ENCODE measurements around the gene TGFB1.

TGFB1 gene

GRCh38 chr19:41321204-41321599 lies 32.5 kb downstream of the TGFB1 start:
- no peak for DNase-seq (ENCODE audit: low read depth)

DNA sequence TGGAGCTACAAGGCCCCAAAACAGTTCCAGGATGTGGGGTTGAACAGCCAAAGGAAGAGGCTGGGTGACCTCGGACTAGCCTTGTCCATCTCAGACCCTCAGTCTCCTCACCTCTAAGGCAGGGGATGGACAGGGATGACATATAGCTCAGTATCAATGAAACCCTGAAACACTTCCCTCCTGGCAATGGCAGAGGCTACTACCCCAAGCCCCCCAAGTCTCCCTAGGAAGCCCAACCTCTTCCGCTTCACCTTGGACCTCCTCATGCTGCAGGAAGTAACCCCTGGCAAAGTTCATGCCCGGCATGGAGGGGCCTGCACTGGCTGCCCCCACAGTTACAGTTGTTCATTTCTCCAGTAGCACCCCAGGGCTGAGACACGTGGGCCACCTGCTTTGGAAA lies 33.2 kb downstream of the TGFB1 start:
- no peak for DNase-seq (ENCODE audit: low read depth)

DNA sequence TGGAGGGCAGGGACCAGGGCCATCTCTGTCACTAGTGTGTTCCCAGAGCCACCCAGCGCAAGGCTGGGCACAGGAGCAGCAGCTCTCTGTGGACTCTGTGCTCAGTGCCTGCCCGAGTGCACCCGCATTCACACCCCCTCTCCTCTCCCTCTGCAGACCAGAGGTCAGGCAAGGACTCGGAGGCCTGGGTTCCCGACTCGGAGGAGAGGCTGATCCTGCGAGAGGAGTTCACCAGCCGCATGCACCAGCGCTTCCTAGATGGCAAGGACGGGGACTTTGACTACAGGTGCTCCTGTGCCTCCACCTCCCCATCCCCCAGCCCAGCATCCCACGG lies 33.6 kb downstream of the TGFB1 start:
- DNase-seq (ENCODE audit: low read depth) = no peak

GRCh38 chr19:41319500-41320184 lies 34.1 kb downstream of the TGFB1 start:
- DNase-seq (ENCODE audit: low read depth) = no peak

- no peak for DNase-seq (ENCODE audit: low read depth)
Observed at GRCh38 chr19:41318696-41319499, 34.8 kb downstream of the TGFB1 start.

DNA sequence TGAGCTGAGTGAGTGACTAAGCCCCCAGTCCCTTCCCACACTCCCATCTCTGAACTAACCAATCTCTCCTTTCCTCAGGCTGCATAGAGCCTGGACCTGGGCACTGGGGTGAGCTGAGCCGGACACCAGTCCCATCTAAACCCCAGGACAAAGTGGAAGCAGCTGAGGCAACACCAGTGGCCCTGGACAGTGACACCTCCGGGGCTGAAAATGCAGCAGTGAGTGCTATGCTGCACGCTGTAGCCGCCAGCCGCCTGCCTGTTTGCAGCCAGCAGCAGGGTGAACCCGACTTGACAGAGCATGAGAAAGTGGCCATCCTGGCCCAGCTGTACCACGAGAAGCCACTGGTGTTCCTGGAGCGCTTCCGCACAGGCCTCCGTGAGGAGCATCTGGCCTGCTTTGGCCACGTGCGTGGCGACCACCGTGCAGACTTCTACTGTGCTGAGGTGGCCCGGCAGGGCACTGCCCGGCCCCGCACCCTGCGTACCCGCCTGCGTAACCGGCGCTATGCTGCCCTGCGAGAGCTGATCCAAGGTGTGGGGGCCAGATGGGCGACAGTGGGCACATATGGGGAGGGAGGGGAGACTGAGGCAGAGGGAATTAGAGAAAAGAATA lies 37.3 kb downstream of the TGFB1 start:
- DNase-seq (ENCODE audit: low read depth) = no peak

DNA sequence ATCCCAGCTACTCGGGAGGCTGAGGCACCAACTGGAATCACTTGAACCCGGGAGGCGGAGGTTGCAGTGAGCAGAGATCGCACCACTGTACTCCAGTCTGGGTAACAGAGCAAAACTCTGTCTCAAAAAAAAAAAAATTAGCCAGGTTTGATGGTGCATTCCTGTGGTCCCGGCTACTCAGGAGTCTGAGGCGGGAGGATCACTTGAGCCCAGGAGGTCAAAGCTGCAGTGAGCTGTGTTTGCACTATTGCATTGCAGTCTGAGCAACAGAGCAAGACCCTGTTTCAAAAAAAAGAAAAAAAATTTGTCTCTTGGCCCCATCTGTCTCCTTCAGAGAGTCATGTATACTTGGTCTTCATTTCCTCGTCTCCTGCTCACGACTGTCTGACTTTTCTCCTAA lies 42.1 kb downstream of the TGFB1 start:
- no peak for DNase-seq (ENCODE audit: low read depth)

DNA sequence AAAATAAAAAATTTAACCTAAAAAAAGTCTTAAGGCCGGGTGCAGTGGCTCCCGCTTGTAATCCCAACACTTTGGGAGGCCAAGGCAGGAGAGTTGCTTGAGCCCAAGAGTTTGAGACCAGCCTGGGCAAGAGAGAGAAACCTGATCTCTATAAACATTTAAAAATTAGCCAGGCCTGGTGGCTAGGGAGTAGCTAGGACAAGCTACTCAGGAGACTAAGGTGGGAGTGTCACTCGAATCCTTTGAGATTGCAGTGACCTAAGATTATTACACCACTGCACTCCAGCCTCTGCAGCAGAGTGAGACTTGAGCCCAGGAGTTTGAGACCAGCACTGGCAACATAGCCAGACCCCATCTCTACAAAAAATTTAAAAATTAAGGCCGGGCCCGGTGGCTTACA lies 42.6 kb downstream of the TGFB1 start:
- no peak for DNase-seq (ENCODE audit: low read depth)

GRCh38 chr19:41310033-41310831 lies 43.5 kb downstream of the TGFB1 start, which contains the start of gene CCDC97:
TSS of gene CCDC97 (plus strand) at chr19:41310172. CDS start at chr19:41310311, 139 bp downstream.
- DNase-seq (ENCODE audit: low read depth) = no peak

DNA sequence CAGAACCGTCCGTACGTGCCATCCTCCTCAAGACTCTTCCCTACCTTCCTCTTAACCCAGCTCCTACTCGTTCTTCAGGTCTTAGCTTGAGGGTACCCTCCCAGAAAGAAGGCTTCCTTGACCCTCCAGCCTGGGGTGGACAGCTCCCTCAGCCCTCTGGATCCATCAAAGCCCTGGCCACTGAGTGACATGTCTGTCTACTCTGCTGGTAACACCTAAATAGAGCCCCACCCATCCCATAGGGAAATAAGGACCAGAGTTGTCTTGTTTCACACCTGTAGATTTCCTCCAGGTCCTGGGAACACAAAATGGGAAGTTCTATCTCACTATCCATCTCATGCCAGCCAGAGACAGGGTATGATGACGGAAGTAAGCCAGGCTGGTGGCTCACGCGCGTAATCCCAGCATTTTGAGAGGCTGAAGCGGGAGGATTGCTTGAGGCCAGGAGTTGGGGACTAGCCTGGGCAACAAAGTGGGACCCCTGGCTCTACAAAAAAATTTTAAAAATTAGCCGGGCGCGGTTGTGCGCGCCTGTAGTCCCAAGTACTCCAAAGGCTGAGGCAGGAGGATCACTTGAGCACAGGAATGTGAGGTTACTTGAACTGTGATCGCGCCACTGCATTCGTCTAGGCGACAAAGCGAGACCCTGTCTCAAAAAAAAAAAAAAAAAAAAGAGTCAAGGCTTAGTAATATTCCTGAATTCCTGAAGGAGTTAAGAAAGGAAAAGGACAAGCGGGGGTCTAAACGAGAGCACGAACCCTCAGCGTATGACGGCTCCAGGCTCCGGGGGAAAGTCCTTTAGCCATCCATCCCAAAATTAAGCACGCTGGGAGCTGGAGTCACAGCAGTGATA lies 44.3 kb downstream of the TGFB1 start:
- DNase-seq (ENCODE audit: low read depth) = no peak

GRCh38 chr19:41308450-41309179 lies 45.1 kb downstream of the TGFB1 start:
- no peak for DNase-seq (ENCODE audit: low read depth)

- DNase-seq (ENCODE audit: low read depth) = no peak
Observed at GRCh38 chr19:41307954-41308449, 45.7 kb downstream of the TGFB1 start.

DNA sequence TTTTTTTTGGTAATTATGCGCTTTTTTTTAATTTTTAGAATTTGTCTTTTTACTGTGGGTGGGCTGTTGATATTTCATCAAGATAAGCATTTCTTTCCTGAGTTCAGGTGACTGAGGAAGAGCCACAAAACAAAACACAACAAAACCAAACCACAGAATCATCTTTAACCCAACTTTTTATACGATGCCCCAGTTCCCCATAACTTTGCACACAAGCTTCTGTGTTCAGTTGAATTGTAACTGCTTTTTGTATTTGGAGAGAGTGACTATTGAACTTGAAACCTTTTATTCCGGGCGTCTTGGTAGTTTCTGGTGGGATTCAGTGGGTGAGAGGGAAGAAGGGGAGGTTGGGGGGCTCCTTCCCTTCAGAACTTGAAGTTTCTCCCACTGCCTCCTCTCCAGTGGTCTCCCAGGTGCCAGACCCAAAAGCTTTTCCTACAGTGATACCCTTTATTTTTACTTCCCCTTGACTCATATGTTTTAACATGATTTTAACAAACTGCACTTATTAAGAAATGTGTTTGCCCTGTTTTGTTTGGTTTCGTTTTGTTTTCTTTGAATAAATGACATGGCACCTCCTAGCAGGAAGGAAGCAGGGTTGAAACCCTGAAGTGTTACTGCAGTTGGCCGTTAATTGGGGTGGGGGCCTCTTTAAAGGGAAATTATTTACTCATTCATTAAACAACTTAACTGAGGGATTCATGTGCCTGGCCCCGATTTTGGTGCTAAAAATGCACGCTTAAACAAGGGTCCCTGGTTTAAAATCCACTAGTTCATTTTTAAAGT lies 46.4 kb downstream of the TGFB1 start:
- DNase-seq (ENCODE audit: low read depth) = no peak

DNA sequence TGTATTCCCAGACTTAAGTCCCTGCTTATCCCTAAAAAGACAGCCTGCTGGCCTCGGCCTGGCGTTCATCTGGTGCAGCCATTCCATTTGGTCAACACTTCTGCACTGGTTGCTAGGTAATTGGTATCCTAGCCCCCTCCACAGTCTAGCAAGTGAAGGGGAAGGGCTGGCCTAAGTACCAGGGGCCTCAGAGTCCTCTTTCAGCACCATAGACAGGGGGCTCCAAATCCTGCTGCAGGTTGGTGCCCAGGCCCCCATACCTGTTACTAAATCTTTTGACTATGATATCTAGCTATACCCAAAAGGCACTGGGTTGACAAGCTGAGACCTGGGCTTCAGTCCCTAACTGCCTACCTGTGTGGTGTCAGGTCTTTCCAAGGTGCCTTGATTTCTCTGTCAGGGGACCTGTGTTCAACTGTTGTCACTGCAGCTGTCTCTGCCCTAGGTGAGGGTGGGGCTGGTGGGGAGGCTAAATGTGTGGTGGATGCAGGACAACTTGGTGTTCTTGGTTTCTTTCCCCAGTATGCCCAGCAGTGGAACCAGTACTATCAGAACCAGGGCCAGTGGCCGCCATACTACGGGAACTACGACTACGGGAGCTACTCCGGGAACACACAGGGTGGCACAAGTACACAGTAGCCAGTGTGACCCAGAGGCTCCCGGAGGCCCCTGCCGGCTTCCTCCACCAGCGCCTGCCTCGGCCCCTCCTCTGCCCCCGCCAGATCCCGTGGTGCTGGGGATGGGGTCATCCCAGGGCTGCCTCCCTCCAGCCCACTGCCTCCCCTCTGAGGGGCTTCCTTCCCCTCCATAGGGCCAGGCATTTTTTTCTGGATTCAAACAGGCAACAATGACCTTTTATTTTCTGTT lies 47.6 kb downstream of the TGFB1 start:
- no peak for DNase-seq (ENCODE audit: low read depth)

DNA sequence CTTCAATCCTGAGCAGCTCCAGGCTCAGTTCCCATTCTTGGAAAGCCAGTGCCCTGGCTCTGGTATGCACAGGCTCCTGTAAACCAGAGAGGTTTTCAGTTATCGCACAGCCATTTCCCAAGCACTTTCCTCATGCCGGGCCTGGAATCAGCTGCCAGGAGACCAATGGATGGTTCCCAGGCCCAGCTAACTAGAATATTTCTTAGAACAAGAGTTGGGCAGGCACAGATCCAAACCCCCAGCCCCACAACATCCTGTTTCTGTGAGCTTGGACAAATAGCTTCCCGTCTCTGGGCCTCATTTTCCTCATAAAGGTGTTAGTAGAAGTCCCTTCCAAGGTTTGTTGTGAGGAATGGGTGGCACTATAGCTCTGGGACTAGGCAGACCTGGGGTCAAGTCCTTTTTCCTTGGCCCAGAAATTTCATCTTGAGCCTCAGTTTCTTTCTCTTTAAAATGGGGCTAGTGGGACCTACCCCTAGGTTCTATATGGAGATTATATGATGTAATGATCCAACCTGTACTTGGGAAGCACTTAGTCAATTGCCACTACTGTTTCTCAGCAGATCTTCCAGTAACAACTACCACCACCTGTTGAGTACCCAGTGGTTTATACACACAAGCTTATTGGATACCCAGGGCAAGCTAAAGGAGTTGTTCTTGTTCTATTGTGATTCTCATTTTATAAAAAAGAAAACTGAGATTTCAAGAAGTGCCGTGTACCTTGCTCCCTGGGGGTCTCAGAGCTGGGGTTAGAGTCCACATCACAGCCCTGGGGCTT lies 48.8 kb downstream of the TGFB1 start:
- no peak for DNase-seq (ENCODE audit: low read depth)

- no peak for DNase-seq (ENCODE audit: low read depth)
Observed at GRCh38 chr19:41303954-41304353, 49.8 kb downstream of the TGFB1 start.

- DNase-seq (ENCODE audit: low read depth) = no peak
Observed at GRCh38 chr19:41302624-41303351, 50.9 kb downstream of the TGFB1 start.
